ENCODE data around the gene IZUMO4. TPM values are rescaled to one million over a fixed set of nuclear protein-coding genes. Genes with fewer than 3 reads are reported as not detected.

Gene IZUMO4, protein sequence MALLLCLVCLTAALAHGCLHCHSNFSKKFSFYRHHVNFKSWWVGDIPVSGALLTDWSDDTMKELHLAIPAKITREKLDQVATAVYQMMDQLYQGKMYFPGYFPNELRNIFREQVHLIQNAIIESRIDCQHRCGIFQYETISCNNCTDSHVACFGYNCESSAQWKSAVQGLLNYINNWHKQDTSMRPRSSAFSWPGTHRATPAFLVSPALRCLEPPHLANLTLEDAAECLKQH
- 4.3 and 4.4 TPM in 2 replicates for total RNA-seq

DNA sequence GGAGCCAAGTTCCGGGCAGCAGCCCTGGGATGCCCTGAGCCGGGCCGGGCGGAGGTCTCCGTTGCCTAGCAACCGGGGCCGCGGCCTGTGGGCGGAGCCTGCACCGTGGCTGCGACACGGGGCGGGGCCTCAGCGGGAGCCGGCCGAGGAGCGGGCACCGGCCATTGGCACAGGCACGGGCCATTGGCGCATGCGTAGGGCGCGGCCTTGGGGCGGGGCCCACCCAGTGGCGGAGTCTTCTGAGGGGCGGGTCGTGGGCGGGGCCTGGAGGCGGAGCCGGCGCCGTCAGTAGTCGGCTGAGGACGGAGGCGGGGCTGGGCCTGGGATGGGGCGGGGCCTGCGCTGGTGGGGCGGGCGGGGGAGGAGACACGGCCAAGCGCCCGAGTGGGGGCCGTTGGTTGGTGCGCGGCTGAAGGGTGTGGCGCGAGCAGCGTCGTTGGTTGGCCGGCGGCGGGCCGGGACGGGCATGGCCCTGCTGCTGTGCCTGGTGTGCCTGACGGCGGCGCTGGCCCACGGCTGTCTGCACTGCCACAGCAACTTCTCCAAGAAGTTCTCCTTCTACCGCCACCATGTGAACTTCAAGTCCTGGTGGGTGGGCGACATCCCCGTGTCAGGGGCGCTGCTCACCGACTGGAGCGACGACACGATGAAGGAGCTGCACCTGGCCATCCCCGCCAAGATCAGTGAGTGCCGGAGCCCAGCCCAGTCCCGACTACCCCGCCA is at the start of gene IZUMO4:
IZUMO4 (plus strand) TSS at position 436 of the 723 bp plus-strand sequence; CDS start at position 467, 31 bp downstream.

GRCh38 chr19:2050991-2051772 is 45.5 kb upstream of the IZUMO4 start, which contains the start of gene MKNK2:
Gene MKNK2 (minus strand): TSS chr19:2051244. CDS start chr19:2050851, 393 bp downstream.

GRCh38 chr19:2096034-2096479 is 658 bp upstream of the IZUMO4 start, which contains the start of gene MOB3A:
Gene MOB3A (minus strand): TSS chr19:2096326. CDS start chr19:2078560, 17,766 bp downstream.

Other genes with a start within 250 kb of the IZUMO4 start
- 16.8 and 22.7 TPM in 2 replicates for gene REXO1, start 248.4 kb upstream of the IZUMO4 start, total RNA-seq
- gene KLF16, start 233.3 kb upstream of the IZUMO4 start, total RNA-seq: 19.2 and 22.6 TPM in 2 replicates
- 126 and 133 TPM in 2 replicates for gene ABHD17A, start 211.4 kb upstream of the IZUMO4 start, total RNA-seq
- 9.6 and 12.4 TPM in 2 replicates for gene ADAT3, start 191.5 kb upstream of the IZUMO4 start, total RNA-seq
- 84.6 and 136 TPM in 2 replicates for gene SCAMP4, start 191.5 kb upstream of the IZUMO4 start, total RNA-seq
- 79.0 and 82.8 TPM in 2 replicates for gene CSNK1G2, start 155.7 kb upstream of the IZUMO4 start, total RNA-seq
- 64.8 and 101 TPM in 2 replicates for gene BTBD2, start 81.2 kb upstream of the IZUMO4 start, total RNA-seq
- gene MKNK2, start 45.7 kb upstream of the IZUMO4 start, total RNA-seq: 348 and 384 TPM in 2 replicates
- gene MOB3A, start 589 bp upstream of the IZUMO4 start, total RNA-seq: 40.6 and 53.2 TPM in 2 replicates
- gene AP3D1, start 54.7 kb downstream of the IZUMO4 start, total RNA-seq: 81.8 and 94.4 TPM in 2 replicates
- 12.9 and 14.3 TPM in 2 replicates for gene DOT1L, start 67.0 kb downstream of the IZUMO4 start, total RNA-seq
- gene PLEKHJ1, start 139.4 kb downstream of the IZUMO4 start, total RNA-seq: 83.1 and 83.5 TPM in 2 replicates
- gene SF3A2, start 139.9 kb downstream of the IZUMO4 start, total RNA-seq: 35.6 and 65.5 TPM in 2 replicates
- 0.35 and 2.1 TPM in 2 replicates for gene AMH, start 152.4 kb downstream of the IZUMO4 start, total RNA-seq
- gene JSRP1, start 159.5 kb downstream of the IZUMO4 start, total RNA-seq: not detected in 2 replicates
- not detected in 2 replicates for gene PEAK3, start 185.3 kb downstream of the IZUMO4 start, total RNA-seq
- not detected in 2 replicates for gene LINGO3, start 211.2 kb downstream of the IZUMO4 start, total RNA-seq
- gene LSM7, start 231.7 kb downstream of the IZUMO4 start, total RNA-seq: 318 and 382 TPM in 2 replicates
- 22.9 and 26.2 TPM in 2 replicates for gene SPPL2B, start 231.8 kb downstream of the IZUMO4 start, total RNA-seq